ENCODE data around the gene IGFBP2.

DNA sequence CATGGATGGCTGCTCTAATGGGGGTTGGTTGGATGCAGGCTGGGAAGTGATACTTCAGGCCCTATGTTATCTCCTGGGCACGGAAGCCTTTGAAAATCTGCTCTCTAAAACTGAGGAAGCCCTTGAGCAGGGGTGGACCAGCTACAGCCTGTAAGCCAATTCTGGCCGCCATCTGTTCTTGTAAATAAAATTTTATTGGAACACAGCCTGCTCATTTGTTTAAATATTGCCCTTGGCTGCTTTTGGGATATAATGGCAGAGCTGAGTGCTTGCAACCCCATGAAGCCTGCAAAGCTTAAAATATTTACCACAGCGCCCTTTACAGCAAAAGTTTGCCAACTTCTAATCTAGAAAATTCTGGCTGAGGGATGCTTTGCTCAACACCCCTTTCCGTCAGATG lies 11.9 kb upstream of the IGFBP2 start:
- TF ChIP-seq, protein P1, sequence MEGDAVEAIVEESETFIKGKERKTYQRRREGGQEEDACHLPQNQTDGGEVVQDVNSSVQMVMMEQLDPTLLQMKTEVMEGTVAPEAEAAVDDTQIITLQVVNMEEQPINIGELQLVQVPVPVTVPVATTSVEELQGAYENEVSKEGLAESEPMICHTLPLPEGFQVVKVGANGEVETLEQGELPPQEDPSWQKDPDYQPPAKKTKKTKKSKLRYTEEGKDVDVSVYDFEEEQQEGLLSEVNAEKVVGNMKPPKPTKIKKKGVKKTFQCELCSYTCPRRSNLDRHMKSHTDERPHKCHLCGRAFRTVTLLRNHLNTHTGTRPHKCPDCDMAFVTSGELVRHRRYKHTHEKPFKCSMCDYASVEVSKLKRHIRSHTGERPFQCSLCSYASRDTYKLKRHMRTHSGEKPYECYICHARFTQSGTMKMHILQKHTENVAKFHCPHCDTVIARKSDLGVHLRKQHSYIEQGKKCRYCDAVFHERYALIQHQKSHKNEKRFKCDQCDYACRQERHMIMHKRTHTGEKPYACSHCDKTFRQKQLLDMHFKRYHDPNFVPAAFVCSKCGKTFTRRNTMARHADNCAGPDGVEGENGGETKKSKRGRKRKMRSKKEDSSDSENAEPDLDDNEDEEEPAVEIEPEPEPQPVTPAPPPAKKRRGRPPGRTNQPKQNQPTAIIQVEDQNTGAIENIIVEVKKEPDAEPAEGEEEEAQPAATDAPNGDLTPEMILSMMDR (IDR thresholded peaks at IDR 0.05), result no peak
- TF ChIP-seq POLR2A (IDR thresholded peaks at IDR 0.05), result no peak
